Suppressor macrophage treated with lipopolysaccharide for 4 hours (primary cell): ENCODE data around the gene LGALS1.

Experiments
- DNase-seq: peaks from one replicate; pipeline ENCODE4 v3.0.0-alpha.2; 2020

Gene LGALS1

GRCh38 chr22:37728620-37729019 is 53.2 kb downstream of the LGALS1 start:
- DNase-seq = no peak
